K562 (cell line): ENCODE measurements around the gene NKX6-2. TPM values are rescaled to one million over a fixed set of nuclear protein-coding genes. Genes with fewer than 3 reads are reported as not detected.

ENCODE experiments used
- ATAC-seq: fragments of 200-7000 bp; cut with Tn5 transposase; 3 replicates; pipeline ENCODE4 v1.9.1; 2020; ENCODE audit warnings: moderate library complexity
- BruUV-seq: library from RNA; stranded (reverse); fragments of 400-500 nt; replicated peaks from 2 replicates; lab custom pipeline; 2021; lab: Mats Ljungman, UMichigan
- CTCF ChIA-PET: fragments of 300-600 bp; formaldehyde crosslinking; extraction: SDS; loops from one replicate; lab custom pipeline; 2021; ENCODE audit warnings: low intra/inter-chr PET ratio; lab: Yijun Ruan, JAX
- POLR2A ChIA-PET: fragments of 300-600, 350-650 bp; sonication (Branson Sonifier 250); formaldehyde crosslinking; extraction: SDS; loops from one replicate; lab custom pipeline; 2021; ENCODE audit warnings: antibody characterized with exemption, inconsistent platforms; lab: Yijun Ruan, JAX
- DNase-seq, 4 experiments: peaks; one replicate each; pipeline versions ENCODE4 v3.0.0 to v3.0.0-alpha.2; 2011 to 2018; ENCODE audit warnings: low spot score in 3 of 4, mixed read lengths in 3 of 4; ENCODE audit errors: extremely low read depth in 1 of 4
- FAIRE-seq: peaks from 2 replicates; lab custom pipeline; 2011; peaks lifted over from hg19 to GRCh38; lab: Jason Lieb, UNC
- H2AFZ ChIP-seq: 2 replicates; pipeline ENCODE4 v1.6.0; 2011; ENCODE audit warnings: low read depth, low read length, control low read depth, inconsistent platforms
- H3K27ac ChIP-seq: fragments of 200-600 bp; 3 replicates; pipeline ENCODE4 v1.8.0; 2011; ENCODE audit warnings: low read depth, mild to moderate bottlenecking, control low read depth, inconsistent platforms, low read length, moderate library complexity, mixed read lengths; ENCODE audit errors: extremely low read depth
- H3K27me3 ChIP-seq, 2 experiments: fragments of 300-600 bp in 1 of 2; 2 replicates in 1 of 2; 3 replicates in 1 of 2; pipeline versions ENCODE4 v1.6.0 to v1.8.0; 2011; ENCODE audit warnings: inconsistent platforms in 2 of 2, low read length in 2 of 2, mild to moderate bottlenecking in 1 of 2, mixed read lengths in 1 of 2, moderate library complexity in 1 of 2; ENCODE audit not compliant: control insufficient read depth in 2 of 2, insufficient read depth in 2 of 2
- H3K36me3 ChIP-seq: fragments of 300-600 bp; 3 replicates; pipeline ENCODE4 v1.8.0; 2011; ENCODE audit warnings: mild to moderate bottlenecking, low read length, inconsistent platforms; ENCODE audit not compliant: control insufficient read depth, insufficient read depth
- H3K4me1 ChIP-seq, 2 experiments: fragments of 200-600 bp in 1 of 2; replicated peaks in 1 of 2; 2 replicates in 1 of 2; 3 replicates in 1 of 2; pipeline versions ENCODE4 v1.5.1 to v1.8.0; 2011; ENCODE audit warnings: inconsistent platforms in 2 of 2, low read length in 2 of 2, mild to moderate bottlenecking in 1 of 2, mixed read lengths in 1 of 2, moderate library complexity in 1 of 2; ENCODE audit not compliant: control insufficient read depth in 2 of 2, insufficient read depth in 2 of 2
- H3K4me2 ChIP-seq: 2 replicates; pipeline ENCODE4 v1.6.1; 2011; ENCODE audit warnings: low read length, control low read depth, inconsistent platforms, mixed read lengths; ENCODE audit not compliant: insufficient read depth
- H3K4me3 ChIP-seq: fragments of 200-600 bp; sonication (generic), shearing (Covaris generic); 2 replicates; pipeline ENCODE4 v1.5.1; 2016; ENCODE audit warnings: control low read depth, inconsistent platforms
- H3K79me2 ChIP-seq: fragments of 200-600 bp; 3 replicates; pipeline ENCODE4 v1.8.0; 2011; ENCODE audit warnings: low read length, inconsistent platforms; ENCODE audit not compliant: control insufficient read depth, insufficient read depth
- H3K9ac ChIP-seq, 2 experiments: 2 replicates each; pipeline versions ENCODE4 v1.6.0 to v1.6.1; 2011; ENCODE audit warnings: low read depth in 2 of 2, low read length in 2 of 2, control low read depth in 1 of 2, inconsistent platforms in 1 of 2, mild to moderate bottlenecking in 1 of 2, mixed read lengths in 1 of 2; ENCODE audit not compliant: insufficient read depth in 1 of 2
- H3K9me1 ChIP-seq: one replicate; pipeline ENCODE4 v1.6.0; 2011; ENCODE audit warnings: inconsistent platforms, mild to moderate bottlenecking, low read length, moderate library complexity; ENCODE audit not compliant: control insufficient read depth, insufficient read depth
- H3K9me3 ChIP-seq: replicated peaks from 2 replicates; pipeline ENCODE4 v1.5.1; 2011; ENCODE audit warnings: low read depth, low read length, inconsistent platforms; ENCODE audit not compliant: control insufficient read depth, insufficient read depth
- H4K20me1 ChIP-seq: replicated peaks from 2 replicates; pipeline ENCODE4 v1.6.1; 2011; ENCODE audit warnings: low read length, inconsistent platforms, mixed read lengths; ENCODE audit not compliant: control insufficient read depth, insufficient read depth
- BMI1 ChIP-seq: fragments of 150-350 bp; IDR thresholded peaks from 2 replicates; pipeline ENCODE4 v1.6.1; 2014; ENCODE audit warnings: low read length
- CCAR2 ChIP-seq: fragments of 200-400 bp; formaldehyde crosslinking; IDR thresholded peaks from 2 replicates; pipeline ENCODE4 v1.6.1; 2017; ENCODE audit warnings: mild to moderate bottlenecking, low read depth, low read length
- ERF ChIP-seq: fragments of 450-650 bp; formaldehyde crosslinking; IDR thresholded peaks from 2 replicates; pipeline ENCODE4 v1.4.0; 2020; ENCODE audit warnings: mild to moderate bottlenecking, mixed read lengths
- ESRRA ChIP-seq: fragments of 450-650 bp; IDR thresholded peaks from 2 replicates; pipeline ENCODE4 v1.6.1; 2014; ENCODE audit warnings: low read depth, mild to moderate bottlenecking, moderate library complexity, borderline replicate concordance
- FOXA1 ChIP-seq: fragments of 450-650 bp; IDR thresholded peaks from 2 replicates; pipeline ENCODE4 v1.6.1; 2016; ENCODE audit warnings: mild to moderate bottlenecking, borderline replicate concordance
- ZNF174 ChIP-seq: fragments of 250-450 bp; sonication (Bioruptor Pico); IDR thresholded peaks from 2 replicates; pipeline ENCODE4 v1.4.0; 2020; ENCODE audit warnings: mild to moderate bottlenecking
- ZNF444 ChIP-seq: fragments of 250-450 bp; sonication (Bioruptor Pico); IDR thresholded peaks from 2 replicates; pipeline ENCODE4 v1.4.0; 2020; ENCODE audit warnings: mild to moderate bottlenecking, moderate library complexity
- ZNF717 ChIP-seq: fragments of 250-450 bp; sonication (Bioruptor Pico); IDR thresholded peaks from 2 replicates; pipeline ENCODE4 v1.5.0; 2021
- WGBS: fragments of 100-300 bp; shearing (Covaris generic); methylation state at CpG from one replicate; pipeline ENCODE4 v1.1.6; 2016; ENCODE audit warnings: low coverage, mixed read lengths; ENCODE audit not compliant: insufficient coverage; ENCODE audit errors: missing lambda C conversion rate; 5-methylcytosine and 5-hydroxymethylcytosine counted together
- in situ Hi-C: fragments of 300-500 bp; cut with MboI; formaldehyde crosslinking; loops from 4 replicates; pipeline ENCODE4 v1.15.0; 2018; ENCODE audit warnings: inconsistent platforms, mixed read lengths
- intact Hi-C: fragments of 100-400 bp; cut with micrococcal nuclease; formaldehyde crosslinking; loops from 2 replicates; pipeline ENCODE4 v1.14.2; 2022
- polyA plus RNA-seq, 8 experiments: library from polyadenylated mRNA; depleted of rRNA in 4 of 8; stranded (reverse) in 5 of 8; unstranded in 3 of 8; fragments of >200 nt; fragmentation: Nextera tagmentation in 2 of 8; fragmentation: Illumina TruSeq in 1 of 8; extraction: Ambion mirVana in 2 of 8; extraction: Trizol in 1 of 8; gene quantifications; 2 replicates each; pipeline versions ENCODE4 v1.2.1 to v1.2.3, GENCODE V29; 2011 to 2014; ENCODE audit warnings: inconsistent platforms in 1 of 8, missing spikeins in 1 of 8
- total RNA-seq, 7 experiments: library from RNA; depleted of rRNA in 6 of 7; stranded (reverse); fragments of >200 nt in 6 of 7; fragmentation: Illumina TruSeq in 2 of 7; extraction: Trizol in 2 of 7; gene quantifications; 2 replicates each; pipeline versions ENCODE4 v1.2.1 to v1.2.3, GENCODE V29; 2011 to 2021; ENCODE audit warnings: low replicate concordance in 1 of 7
- TF ChIP-seq, protein P1 (sequence below), 2 experiments: fragments of 450-650 bp; IDR thresholded peaks; 2 replicates each; pipeline ENCODE4 v1.6.1; 2016; ENCODE audit warnings: mild to moderate bottlenecking in 2 of 2, borderline replicate concordance in 1 of 2, low read depth in 1 of 2, moderate library complexity in 1 of 2

The NKX6-2 gene
- total and polyA plus RNA-seq, 9 of the 15 experiments (the other 6 are each of a cell fraction or from before 2014, with no cell fraction given) = 1.0 to 1.6 TPM; not detected in 7

DNA sequence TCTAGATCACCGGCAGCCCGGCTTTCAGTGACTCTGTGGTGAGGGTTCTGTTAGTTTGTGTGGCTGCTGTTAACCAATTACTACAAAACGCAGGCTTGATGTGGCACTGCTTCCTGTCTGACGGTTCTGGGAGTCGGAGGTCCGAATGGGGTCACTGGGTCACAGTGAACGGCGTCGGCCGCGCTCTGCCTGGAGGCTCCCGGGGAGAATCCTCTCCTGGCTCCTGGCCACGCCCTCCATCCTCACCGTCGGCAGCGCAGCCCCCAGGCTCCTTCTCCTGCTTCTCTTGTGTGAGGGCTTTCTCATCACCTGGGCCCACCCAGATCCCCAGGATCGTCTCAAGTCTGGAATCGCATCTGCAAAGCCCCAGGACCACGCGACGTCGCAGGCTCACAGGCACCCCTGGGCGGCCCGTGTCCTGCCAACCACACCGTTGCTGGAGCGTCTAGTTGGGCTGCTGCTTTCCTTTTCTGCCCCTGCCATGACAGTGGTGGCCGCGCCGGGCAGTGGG lies 31.8 kb upstream of the NKX6-2 start:
- Histone ChIP-seq H3K27ac (no peak overlapping the region), H3K4me2 (no peak overlapping the region), H4K20me1 (no peaks in the 10 kb centered on the region), H3K4me3 (no peak overlapping the region), H3K4me1 (peaks cover 0 to 7% of the 10 kb centered on the region in 2 experiments; a peak in 1 of 5 replicates), H3K27me3 (peaks cover 13 to 28% of the 10 kb centered on the region in 2 experiments; a peak in 3 of 5 replicates), H3K9me3 (no peaks in the 10 kb centered on the region), H3K9me1 (no peaks in the 10 kb centered on the region), H3K36me3 (no peaks in the 10 kb centered on the region), H3K79me2 (no peaks in the 10 kb centered on the region), H3K9ac (no peak overlapping the region), H2AFZ (no peak overlapping the region)
- no TSS peak for BruUV-seq
- in situ Hi-C loops (no loop called here), intact Hi-C loops (no loop called here)
- WGBS = 2% methylated on average over 21 of the region's 29 CpGs
- no peak for TF ChIP-seq FOXA1
- TF ChIP-seq ESRRA = no peak
- CTCF ChIA-PET = no interaction called here
- DNase-seq (no peak), ATAC-seq (no peak), FAIRE-seq (no peak)
- POLR2A ChIA-PET = no interaction called here

DNA sequence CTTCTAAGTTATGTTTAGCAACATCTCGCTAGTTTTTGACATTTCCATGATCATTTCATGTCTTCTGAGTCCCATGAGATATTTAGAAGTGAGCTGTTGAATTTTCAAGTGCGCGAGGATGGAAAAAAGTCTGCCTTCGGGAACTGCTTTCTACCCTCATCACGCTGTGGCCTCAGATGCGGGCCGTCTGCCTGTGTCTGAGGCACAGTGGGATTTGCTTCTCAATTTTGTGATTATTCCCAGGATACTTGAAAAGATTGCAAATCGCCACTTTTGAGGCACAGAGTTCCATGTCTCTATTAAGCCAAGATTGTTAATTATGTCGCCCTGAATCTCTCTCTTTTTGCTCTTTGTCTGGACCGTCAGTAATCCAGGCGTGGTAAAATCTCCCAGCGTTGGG lies 30.8 kb upstream of the NKX6-2 start:
- no peak overlapping the region for H3K4me3 ChIP-seq
- WGBS = 4% methylated on average over 12 of the region's 12 CpGs
- no peak for ATAC-seq
- peaks cover 13 to 28% of the 10 kb centered on the region in 2 experiments; a peak in 3 of 5 replicates for H3K27me3 ChIP-seq
- DNase-seq = no peak
- no peak overlapping the region for H2AFZ ChIP-seq
- no peaks in the 10 kb centered on the region for H3K79me2 ChIP-seq
- in situ Hi-C loops (no loop called here), intact Hi-C loops (no loop called here)
- H3K4me2 ChIP-seq = no peak overlapping the region
- no peak overlapping the region for H3K27ac ChIP-seq
- no peak for FAIRE-seq
- no peaks in the 10 kb centered on the region for H4K20me1 ChIP-seq
- H3K4me1 ChIP-seq = peaks cover 0 to 12% of the 10 kb centered on the region in 2 experiments; a peak in 1 of 5 replicates
- CTCF ChIA-PET = no interaction called here
- H3K36me3 ChIP-seq = no peaks in the 10 kb centered on the region
- no peak overlapping the region for H3K9ac ChIP-seq
- H3K9me1 ChIP-seq = no peaks in the 10 kb centered on the region
- POLR2A ChIA-PET = no interaction called here
- H3K9me3 ChIP-seq = no peaks in the 10 kb centered on the region
- BruUV-seq = no TSS peak
- TF ChIP-seq ZNF174 (CRISPR knock-in tag) (no peak), BMI1 (no peak), ZNF717 (no peak), ZNF444 (CRISPR knock-in tag) (no peak), CCAR2 (no peak), ERF (CRISPR knock-in tag) (no peak)
- TF ChIP-seq, protein P1, sequence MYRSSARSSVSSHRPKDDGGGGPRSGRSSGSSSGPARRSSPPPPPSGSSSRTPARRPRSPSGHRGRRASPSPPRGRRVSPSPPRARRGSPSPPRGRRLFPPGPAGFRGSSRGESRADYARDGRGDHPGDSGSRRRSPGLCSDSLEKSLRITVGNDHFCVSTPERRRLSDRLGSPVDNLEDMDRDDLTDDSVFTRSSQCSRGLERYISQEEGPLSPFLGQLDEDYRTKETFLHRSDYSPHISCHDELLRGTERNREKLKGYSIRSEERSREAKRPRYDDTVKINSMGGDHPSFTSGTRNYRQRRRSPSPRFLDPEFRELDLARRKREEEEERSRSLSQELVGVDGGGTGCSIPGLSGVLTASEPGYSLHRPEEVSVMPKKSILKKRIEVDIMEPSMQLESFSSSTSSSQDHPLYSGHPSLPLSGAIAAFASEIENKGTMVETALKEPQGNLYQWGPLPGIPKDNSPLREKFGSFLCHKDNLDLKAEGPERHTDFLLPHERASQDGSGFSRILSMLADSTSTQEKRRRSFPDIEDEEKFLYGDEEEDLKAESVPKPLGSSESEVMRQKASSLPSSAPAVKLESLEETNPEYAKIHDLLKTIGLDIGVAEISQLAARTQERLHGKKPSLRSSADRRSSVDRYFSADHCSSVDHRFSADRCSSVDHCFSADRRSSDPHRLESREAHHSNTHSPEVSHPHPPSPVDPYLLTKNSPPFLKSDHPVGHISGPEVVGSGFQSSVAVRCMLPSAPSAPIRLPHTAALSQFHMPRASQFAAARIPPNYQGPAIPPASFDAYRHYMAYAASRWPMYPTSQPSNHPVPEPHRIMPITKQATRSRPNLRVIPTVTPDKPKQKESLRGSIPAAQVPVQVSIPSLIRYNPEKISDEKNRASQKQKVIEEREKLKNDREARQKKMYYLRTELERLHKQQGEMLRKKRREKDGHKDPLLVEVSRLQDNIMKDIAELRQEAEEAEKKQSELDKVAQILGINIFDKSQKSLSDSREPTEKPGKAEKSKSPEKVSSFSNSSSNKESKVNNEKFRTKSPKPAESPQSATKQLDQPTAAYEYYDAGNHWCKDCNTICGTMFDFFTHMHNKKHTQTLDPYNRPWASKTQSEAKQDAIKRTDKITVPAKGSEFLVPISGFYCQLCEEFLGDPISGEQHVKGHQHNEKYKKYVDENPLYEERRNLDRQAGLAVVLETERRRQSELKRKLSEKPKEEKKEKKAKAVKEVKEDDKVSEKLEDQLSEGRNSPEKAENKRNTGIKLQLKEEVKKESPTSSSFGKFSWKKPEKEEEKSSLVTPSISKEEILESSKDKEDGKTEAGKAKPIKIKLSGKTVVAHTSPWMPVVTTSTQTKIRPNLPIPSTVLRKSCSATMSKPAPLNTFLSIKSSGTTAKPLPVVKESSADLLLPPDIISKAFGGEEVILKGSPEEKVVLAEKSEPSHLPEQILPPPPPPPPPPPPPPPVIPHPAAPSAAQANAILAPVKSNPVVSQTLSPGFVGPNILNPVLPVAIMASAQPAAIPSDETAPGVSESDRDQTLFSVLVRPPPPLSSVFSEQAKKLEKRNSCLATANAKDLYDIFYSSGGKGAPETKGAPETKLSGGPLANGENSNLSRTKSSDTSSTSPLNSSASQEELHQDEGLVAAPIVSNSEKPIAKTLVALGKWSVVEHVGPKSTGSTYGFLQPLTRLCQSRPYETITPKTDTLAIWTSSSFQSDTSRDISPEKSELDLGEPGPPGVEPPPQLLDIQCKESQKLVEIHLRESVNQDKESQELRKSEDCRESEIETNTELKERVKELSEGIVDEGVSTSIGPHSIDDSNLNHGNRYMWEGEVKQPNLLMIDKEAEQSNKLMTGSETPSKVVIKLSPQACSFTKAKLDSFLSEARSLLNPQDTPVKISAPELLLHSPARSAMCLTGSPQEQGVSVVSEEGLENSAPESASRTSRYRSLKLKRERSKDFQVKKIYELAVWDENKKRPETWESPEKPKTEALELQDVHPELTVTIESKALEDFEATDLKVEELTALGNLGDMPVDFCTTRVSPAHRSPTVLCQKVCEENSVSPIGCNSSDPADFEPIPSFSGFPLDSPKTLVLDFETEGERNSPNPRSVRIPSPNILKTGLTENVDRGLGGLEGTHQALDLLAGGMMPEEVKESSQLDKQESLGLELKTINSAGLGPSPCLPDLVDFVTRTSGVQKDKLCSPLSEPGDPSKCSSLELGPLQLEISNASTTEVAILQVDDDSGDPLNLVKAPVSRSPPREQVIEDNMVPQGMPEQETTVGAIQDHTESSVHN (IDR thresholded peaks at IDR 0.05; ENCODE audit: borderline replicate concordance in 1 of 2, low read depth in 1 of 2) = no peak
